OCI-LY1 (cell line): Measurements from ENCODE around the gene WHRN.

Experiments
- CTCF ChIP-seq: fragments of 200-600 bp; sonication (generic), shearing (Covaris generic); IDR thresholded peaks from 2 replicates; pipeline ENCODE4 v1.5.1; 2017; ENCODE audit warnings: mild to moderate bottlenecking, antibody characterized with exemption, low read length, moderate library complexity, mixed read lengths
- EZH2 ChIP-seq: fragments of 200-600 bp; sonication (generic), shearing (Covaris generic); IDR thresholded peaks from 2 replicates; pipeline ENCODE4 v1.8.0; 2017; ENCODE audit warnings: borderline replicate concordance, mixed run types, mild to moderate bottlenecking, antibody characterized with exemption, low read length, moderate library complexity, mixed read lengths

- TF ChIP-seq CTCF: no peak
- no peak for TF ChIP-seq EZH2
Observed at GRCh38 chr9:114467226-114467750, 38.0 kb downstream of the WHRN start.
